ENCODE data around the gene FGF10.

The FGF10 gene

DNA sequence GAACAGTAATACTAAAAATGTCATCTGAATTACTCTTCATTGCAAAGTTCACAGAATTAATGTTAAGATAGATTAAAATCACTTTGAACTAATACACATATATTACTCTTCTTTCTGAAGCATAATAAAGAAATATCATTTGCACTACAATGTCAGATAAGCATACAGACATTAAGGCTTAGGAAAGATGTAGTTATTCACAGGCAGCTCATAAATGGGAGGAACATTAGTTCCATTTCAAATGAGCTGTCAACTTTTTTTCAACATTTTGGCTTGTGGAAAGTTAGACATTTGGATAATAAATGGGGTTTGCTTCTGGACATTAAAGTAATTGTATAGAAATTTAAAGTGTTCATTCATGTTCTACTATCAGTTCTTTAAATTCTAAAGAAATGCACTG is 6.3 kb downstream of the FGF10 start:
- no peak overlapping the region for H3K4me3 ChIP-seq (ENCODE audit: low read length)
- DNase-seq (ENCODE audit: low read depth): no peak
- TF ChIP-seq, protein P1, sequence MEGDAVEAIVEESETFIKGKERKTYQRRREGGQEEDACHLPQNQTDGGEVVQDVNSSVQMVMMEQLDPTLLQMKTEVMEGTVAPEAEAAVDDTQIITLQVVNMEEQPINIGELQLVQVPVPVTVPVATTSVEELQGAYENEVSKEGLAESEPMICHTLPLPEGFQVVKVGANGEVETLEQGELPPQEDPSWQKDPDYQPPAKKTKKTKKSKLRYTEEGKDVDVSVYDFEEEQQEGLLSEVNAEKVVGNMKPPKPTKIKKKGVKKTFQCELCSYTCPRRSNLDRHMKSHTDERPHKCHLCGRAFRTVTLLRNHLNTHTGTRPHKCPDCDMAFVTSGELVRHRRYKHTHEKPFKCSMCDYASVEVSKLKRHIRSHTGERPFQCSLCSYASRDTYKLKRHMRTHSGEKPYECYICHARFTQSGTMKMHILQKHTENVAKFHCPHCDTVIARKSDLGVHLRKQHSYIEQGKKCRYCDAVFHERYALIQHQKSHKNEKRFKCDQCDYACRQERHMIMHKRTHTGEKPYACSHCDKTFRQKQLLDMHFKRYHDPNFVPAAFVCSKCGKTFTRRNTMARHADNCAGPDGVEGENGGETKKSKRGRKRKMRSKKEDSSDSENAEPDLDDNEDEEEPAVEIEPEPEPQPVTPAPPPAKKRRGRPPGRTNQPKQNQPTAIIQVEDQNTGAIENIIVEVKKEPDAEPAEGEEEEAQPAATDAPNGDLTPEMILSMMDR (IDR thresholded peaks at IDR 0.05; ENCODE audit: insufficient read depth, low read depth, low read length, missing control alignments): no peak

DNA sequence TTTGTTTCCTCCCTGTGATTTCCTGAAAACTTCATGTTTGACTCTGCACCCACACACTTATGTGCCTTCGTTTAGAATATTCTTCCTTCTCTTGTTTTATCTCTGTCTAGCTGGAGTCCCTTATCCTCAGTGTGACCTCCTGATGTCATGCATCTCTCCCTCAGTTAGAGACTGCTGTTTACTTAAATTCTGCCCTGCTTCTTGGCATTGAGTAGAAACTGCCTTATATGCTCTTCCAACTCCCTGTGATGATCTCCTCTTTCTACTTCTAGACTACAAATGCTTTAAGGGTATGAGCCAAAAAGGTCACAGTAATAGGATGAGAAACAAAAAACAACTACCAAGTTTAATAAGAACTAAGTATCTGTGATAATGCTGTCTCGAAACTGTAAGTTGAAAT is 12.2 kb downstream of the FGF10 start:
- no peak for DNase-seq (ENCODE audit: low read depth)
- TF ChIP-seq, protein P1 (IDR thresholded peaks at IDR 0.05; ENCODE audit: insufficient read depth, low read depth, low read length, missing control alignments): no peak
- no peak overlapping the region for H3K4me3 ChIP-seq (ENCODE audit: low read length)

- H3K4me3 ChIP-seq (ENCODE audit: low read length): no peak overlapping the region
- TF ChIP-seq, protein P1 (IDR thresholded peaks at IDR 0.05; ENCODE audit: insufficient read depth, low read depth, low read length, missing control alignments): no peak
- DNase-seq (ENCODE audit: low read depth): no peak
These were observed 17.2 kb downstream of the FGF10 start for GRCh38 chr5:44372028-44372427.

DNA sequence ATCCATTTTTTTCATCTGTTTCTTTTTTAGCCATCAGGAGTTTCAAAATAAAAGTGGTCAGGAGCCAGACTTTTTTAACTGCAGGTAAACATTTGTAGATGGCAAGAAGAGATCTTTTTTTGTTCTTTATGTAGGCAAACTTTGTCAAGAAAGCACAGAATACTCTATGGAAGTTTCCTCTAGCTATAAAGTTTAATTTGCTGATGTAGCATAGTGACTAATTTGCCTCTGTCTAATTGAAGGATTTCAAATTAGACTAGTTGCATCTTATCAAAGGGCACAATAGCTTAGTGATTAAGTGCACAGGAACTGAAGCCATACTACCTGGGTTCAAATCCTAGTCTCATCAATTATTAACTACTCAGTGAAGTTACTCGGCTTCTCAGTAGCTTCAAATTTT is 22.0 kb downstream of the FGF10 start:
- no peak overlapping the region for H3K4me3 ChIP-seq (ENCODE audit: low read length)
- DNase-seq (ENCODE audit: low read depth): no peak
- TF ChIP-seq, protein P1 (IDR thresholded peaks at IDR 0.05; ENCODE audit: insufficient read depth, low read depth, low read length, missing control alignments): no peak

- TF ChIP-seq, protein P1 (IDR thresholded peaks at IDR 0.05; ENCODE audit: insufficient read depth, low read depth, low read length, missing control alignments): no peak
- H3K4me3 ChIP-seq (ENCODE audit: low read length): no peak overlapping the region
- peak; percentile 33 for DNase-seq (ENCODE audit: low read depth)
These were observed 23.9 kb downstream of the FGF10 start for GRCh38 chr5:44365345-44365744.

DNA sequence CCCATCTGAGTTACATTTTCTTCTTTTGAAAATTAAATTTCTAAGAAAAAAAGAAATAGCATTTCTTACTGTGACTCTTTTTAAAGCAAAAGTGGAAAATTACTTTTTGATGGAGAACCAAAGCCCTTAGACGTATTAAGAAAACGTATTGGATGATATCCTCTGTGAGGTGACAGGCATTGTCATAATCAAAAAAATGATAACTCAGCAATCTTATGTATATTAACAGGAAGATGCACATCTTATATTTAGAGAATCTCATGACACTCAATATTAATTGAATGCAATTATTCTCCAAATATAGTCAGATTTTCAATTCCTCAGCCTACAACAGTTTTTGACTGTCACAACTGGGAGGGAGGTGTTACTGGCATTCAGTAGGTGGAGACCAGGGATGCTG is 25.1 kb downstream of the FGF10 start:
- DNase-seq (ENCODE audit: low read depth): no peak
- TF ChIP-seq, protein P1 (IDR thresholded peaks at IDR 0.05; ENCODE audit: insufficient read depth, low read depth, low read length, missing control alignments): no peak
- no peak overlapping the region for H3K4me3 ChIP-seq (ENCODE audit: low read length)

- H3K4me3 ChIP-seq (ENCODE audit: low read length): no peak overlapping the region
- no peak for DNase-seq (ENCODE audit: low read depth)
- TF ChIP-seq, protein P1 (IDR thresholded peaks at IDR 0.05; ENCODE audit: insufficient read depth, low read depth, low read length, missing control alignments): no peak
These were observed 27.7 kb downstream of the FGF10 start for GRCh38 chr5:44361342-44362001.
